SK-N-SH treated with all-trans-retinoic acid at 6 μM for 48 hours (cell line): ENCODE results near the gene STAT6.

Source experiments
- ATAC-seq: fragments of 200-7000 bp; cut with Tn5 transposase; 3 replicates; pipeline ENCODE4 v1.9.1; 2020; ENCODE audit warnings: mild to moderate bottlenecking, moderate library complexity
- ARNTL ChIP-seq: fragments of 450-650 bp; formaldehyde crosslinking; IDR thresholded peaks from 2 replicates; pipeline ENCODE4 v1.5.0; 2020; ENCODE audit warnings: low read depth, mild to moderate bottlenecking, moderate library complexity, borderline replicate concordance
- BACH2 ChIP-seq: fragments of 250-450 bp; sonication (Bioruptor Pico); IDR thresholded peaks from 2 replicates; pipeline ENCODE4 v1.9.0; 2021; ENCODE audit warnings: mild to moderate bottlenecking, borderline replicate concordance
- ESRRG ChIP-seq: fragments of 250-450 bp; sonication (Bioruptor Pico); IDR thresholded peaks from 2 replicates; pipeline ENCODE4 v1.6.1; 2021; ENCODE audit warnings: mild to moderate bottlenecking
- ISL1 ChIP-seq: fragments of 250-450 bp; sonication (Bioruptor Pico); IDR thresholded peaks from 2 replicates; pipeline ENCODE4 v2.1.2; 2022; ENCODE audit warnings: mild to moderate bottlenecking, moderate library complexity
- OSR1 ChIP-seq: fragments of 250-450 bp; sonication (Bioruptor Pico); IDR thresholded peaks from 2 replicates; pipeline ENCODE4 v1.8.0; 2022; ENCODE audit warnings: moderate library complexity, mild to moderate bottlenecking, inconsistent platforms
- PPARA ChIP-seq: fragments of 250-450 bp; sonication (Bioruptor Pico); IDR thresholded peaks from 2 replicates; pipeline ENCODE4 v1.5.0; 2020; ENCODE audit warnings: mild to moderate bottlenecking, borderline replicate concordance
- RARB ChIP-seq: fragments of 250-450 bp; sonication (Bioruptor Pico); IDR thresholded peaks from 2 replicates; pipeline ENCODE4 v1.8.0; 2021; ENCODE audit warnings: mild to moderate bottlenecking, moderate library complexity
- SNAI2 ChIP-seq: fragments of 250-450 bp; sonication (Bioruptor Pico); IDR thresholded peaks from 2 replicates; pipeline ENCODE4 v1.5.0; 2020; ENCODE audit warnings: mild to moderate bottlenecking, moderate library complexity
- TCF4 ChIP-seq: fragments of 250-450 bp; sonication (Bioruptor Pico); IDR thresholded peaks from 2 replicates; pipeline ENCODE4 v1.8.0; 2021; ENCODE audit warnings: mild to moderate bottlenecking, moderate library complexity, borderline replicate concordance
- TOX ChIP-seq: fragments of 250-450 bp; sonication (Bioruptor Pico); IDR thresholded peaks from 2 replicates; pipeline ENCODE4 v1.8.0; 2021; ENCODE audit warnings: mild to moderate bottlenecking, moderate library complexity, borderline replicate concordance
- ZC3H10 ChIP-seq: fragments of 250-450 bp; sonication (Bioruptor Pico); IDR thresholded peaks from 2 replicates; pipeline ENCODE4 v1.5.1; 2021; ENCODE audit warnings: mild to moderate bottlenecking, moderate library complexity
- ZFP3 ChIP-seq: fragments of 250-450 bp; sonication (Bioruptor Pico); IDR thresholded peaks from 2 replicates; pipeline ENCODE4 v1.5.0; 2020; ENCODE audit warnings: mild to moderate bottlenecking, moderate library complexity
- ZFP30 ChIP-seq: fragments of 450-650 bp; formaldehyde crosslinking; IDR thresholded peaks from 2 replicates; pipeline ENCODE4 v1.5.0; 2022; ENCODE audit warnings: mild to moderate bottlenecking, moderate library complexity
- ZNF70 ChIP-seq: fragments of 450-650 bp; formaldehyde crosslinking; IDR thresholded peaks from 2 replicates; pipeline ENCODE4 v1.5.0; 2020; ENCODE audit warnings: mild to moderate bottlenecking, moderate library complexity
- TF ChIP-seq, protein P1 (sequence below): fragments of 250-450 bp; sonication (Bioruptor Pico); IDR thresholded peaks from 2 replicates; pipeline ENCODE4 v1.5.1; 2020; ENCODE audit warnings: low read depth, mild to moderate bottlenecking, moderate library complexity
- TF ChIP-seq, protein P2 (sequence below): fragments of 250-450 bp; sonication (Bioruptor Pico); IDR thresholded peaks from 2 replicates; pipeline ENCODE4 v1.5.1; 2021; ENCODE audit warnings: mild to moderate bottlenecking, moderate library complexity
- TF ChIP-seq, protein P3 (sequence below): fragments of 250-450 bp; sonication (Bioruptor Pico); IDR thresholded peaks from 2 replicates; pipeline ENCODE4 v1.5.0; 2020; ENCODE audit warnings: mild to moderate bottlenecking, moderate library complexity
- TF ChIP-seq, protein P4 (sequence below): fragments of 250-450 bp; sonication (Bioruptor Pico); IDR thresholded peaks from 2 replicates; pipeline ENCODE4 v1.8.0; 2021; ENCODE audit warnings: low read depth, mild to moderate bottlenecking, moderate library complexity, borderline replicate concordance

STAT6 gene

DNA sequence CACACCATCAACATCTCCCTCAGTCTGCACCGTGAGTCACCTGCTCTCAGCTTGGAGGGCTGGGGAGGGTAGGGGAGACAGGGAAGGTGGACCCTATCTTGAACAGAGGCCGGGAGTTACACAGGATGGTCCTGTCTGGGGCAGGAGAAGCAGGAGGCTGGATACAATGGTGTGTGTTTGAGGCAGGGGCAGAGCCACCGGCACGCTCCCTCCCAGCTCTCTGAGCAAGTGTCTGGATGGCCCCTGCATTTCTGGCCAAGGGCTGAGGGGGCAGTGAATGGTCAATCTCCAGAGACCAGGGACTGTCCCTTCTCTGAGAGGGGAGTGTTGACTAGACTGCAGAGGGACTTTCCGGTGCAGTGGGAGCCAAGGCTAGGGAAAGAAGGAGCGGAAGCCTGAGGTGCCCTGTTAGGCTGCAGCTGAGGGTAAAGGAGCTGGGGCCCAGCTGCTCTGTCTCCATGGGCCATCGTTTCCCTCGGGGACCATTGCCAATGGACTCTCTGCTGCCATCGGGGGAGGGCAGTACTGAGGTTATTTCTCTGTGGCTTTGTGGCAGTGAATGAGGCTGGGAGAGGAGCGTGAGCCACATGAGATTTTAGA, 34.4 kb upstream of the STAT6 start:
- TF ChIP-seq, protein P1, sequence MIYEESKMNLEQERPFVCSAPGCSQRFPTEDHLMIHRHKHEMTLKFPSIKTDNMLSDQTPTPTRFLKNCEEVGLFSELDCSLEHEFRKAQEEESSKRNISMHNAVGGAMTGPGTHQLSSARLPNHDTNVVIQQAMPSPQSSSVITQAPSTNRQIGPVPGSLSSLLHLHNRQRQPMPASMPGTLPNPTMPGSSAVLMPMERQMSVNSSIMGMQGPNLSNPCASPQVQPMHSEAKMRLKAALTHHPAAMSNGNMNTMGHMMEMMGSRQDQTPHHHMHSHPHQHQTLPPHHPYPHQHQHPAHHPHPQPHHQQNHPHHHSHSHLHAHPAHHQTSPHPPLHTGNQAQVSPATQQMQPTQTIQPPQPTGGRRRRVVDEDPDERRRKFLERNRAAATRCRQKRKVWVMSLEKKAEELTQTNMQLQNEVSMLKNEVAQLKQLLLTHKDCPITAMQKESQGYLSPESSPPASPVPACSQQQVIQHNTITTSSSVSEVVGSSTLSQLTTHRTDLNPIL (CRISPR knock-in tag), result no peak
- no peak for TF ChIP-seq ZFP3
- no peak for TF ChIP-seq TCF4
- TF ChIP-seq ZFP30 (CRISPR knock-in tag), result no peak
- TF ChIP-seq BACH2, result no peak
- TF ChIP-seq, protein P2, sequence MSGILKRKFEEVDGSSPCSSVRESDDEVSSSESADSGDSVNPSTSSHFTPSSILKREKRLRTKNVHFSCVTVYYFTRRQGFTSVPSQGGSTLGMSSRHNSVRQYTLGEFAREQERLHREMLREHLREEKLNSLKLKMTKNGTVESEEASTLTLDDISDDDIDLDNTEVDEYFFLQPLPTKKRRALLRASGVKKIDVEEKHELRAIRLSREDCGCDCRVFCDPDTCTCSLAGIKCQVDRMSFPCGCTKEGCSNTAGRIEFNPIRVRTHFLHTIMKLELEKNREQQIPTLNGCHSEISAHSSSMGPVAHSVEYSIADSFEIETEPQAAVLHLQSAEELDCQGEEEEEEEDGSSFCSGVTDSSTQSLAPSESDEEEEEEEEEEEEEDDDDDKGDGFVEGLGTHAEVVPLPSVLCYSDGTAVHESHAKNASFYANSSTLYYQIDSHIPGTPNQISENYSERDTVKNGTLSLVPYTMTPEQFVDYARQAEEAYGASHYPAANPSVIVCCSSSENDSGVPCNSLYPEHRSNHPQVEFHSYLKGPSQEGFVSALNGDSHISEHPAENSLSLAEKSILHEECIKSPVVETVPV (CRISPR knock-in tag), result no peak
- TF ChIP-seq ZC3H10, result no peak
- TF ChIP-seq, protein P3, sequence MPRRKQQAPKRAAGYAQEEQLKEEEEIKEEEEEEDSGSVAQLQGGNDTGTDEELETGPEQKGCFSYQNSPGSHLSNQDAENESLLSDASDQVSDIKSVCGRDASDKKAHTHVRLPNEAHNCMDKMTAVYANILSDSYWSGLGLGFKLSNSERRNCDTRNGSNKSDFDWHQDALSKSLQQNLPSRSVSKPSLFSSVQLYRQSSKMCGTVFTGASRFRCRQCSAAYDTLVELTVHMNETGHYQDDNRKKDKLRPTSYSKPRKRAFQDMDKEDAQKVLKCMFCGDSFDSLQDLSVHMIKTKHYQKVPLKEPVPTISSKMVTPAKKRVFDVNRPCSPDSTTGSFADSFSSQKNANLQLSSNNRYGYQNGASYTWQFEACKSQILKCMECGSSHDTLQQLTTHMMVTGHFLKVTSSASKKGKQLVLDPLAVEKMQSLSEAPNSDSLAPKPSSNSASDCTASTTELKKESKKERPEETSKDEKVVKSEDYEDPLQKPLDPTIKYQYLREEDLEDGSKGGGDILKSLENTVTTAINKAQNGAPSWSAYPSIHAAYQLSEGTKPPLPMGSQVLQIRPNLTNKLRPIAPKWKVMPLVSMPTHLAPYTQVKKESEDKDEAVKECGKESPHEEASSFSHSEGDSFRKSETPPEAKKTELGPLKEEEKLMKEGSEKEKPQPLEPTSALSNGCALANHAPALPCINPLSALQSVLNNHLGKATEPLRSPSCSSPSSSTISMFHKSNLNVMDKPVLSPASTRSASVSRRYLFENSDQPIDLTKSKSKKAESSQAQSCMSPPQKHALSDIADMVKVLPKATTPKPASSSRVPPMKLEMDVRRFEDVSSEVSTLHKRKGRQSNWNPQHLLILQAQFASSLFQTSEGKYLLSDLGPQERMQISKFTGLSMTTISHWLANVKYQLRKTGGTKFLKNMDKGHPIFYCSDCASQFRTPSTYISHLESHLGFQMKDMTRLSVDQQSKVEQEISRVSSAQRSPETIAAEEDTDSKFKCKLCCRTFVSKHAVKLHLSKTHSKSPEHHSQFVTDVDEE (CRISPR knock-in tag), result no peak
- ATAC-seq, result no peak

DNA sequence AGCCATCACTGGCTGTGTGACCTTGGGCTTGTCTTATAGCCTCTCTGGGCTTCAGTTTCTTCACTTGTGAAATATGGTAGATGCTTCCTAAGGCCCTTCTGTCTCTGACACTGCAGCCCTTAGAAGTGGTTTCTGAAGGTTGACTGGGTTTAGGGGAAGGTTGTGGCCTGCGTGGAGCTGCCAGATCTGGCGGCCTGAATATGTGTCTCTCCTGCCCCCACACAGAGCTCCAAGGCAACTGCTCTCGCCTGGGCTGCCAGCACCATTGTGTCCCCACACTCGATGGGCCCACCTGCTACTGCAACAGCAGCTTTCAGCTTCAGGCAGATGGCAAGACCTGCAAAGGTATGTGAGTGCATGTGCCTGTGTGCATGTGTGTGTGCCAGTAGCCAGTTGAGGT, 32.3 kb upstream of the STAT6 start:
- ATAC-seq, result no peak
- TF ChIP-seq TCF4, result no peak
- no peak for TF ChIP-seq ZC3H10
- no peak for TF ChIP-seq ZFP30 (CRISPR knock-in tag)
- TF ChIP-seq OSR1 (CRISPR knock-in tag), result no peak
- no peak for TF ChIP-seq ARNTL (CRISPR knock-in tag)
- no peak for TF ChIP-seq TOX (CRISPR knock-in tag)
- TF ChIP-seq, protein P1 (CRISPR knock-in tag), result no peak
- no peak for TF ChIP-seq RARB
- TF ChIP-seq, protein P4, sequence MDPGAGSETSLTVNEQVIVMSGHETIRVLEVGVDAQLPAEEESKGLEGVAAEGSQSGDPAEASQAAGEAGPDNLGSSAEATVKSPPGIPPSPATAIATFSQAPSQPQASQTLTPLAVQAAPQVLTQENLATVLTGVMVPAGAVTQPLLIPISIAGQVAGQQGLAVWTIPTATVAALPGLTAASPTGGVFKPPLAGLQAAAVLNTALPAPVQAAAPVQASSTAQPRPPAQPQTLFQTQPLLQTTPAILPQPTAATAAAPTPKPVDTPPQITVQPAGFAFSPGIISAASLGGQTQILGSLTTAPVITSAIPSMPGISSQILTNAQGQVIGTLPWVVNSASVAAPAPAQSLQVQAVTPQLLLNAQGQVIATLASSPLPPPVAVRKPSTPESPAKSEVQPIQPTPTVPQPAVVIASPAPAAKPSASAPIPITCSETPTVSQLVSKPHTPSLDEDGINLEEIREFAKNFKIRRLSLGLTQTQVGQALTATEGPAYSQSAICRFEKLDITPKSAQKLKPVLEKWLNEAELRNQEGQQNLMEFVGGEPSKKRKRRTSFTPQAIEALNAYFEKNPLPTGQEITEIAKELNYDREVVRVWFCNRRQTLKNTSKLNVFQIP (CRISPR knock-in tag), result no peak
- TF ChIP-seq PPARA (CRISPR knock-in tag), result no peak
- TF ChIP-seq, protein P2 (CRISPR knock-in tag), result no peak
- TF ChIP-seq ISL1 (CRISPR knock-in tag), result no peak
- no peak for TF ChIP-seq ESRRG (CRISPR knock-in tag)
- no peak for TF ChIP-seq ZFP3
- TF ChIP-seq ZNF70 (CRISPR knock-in tag), result no peak

DNA sequence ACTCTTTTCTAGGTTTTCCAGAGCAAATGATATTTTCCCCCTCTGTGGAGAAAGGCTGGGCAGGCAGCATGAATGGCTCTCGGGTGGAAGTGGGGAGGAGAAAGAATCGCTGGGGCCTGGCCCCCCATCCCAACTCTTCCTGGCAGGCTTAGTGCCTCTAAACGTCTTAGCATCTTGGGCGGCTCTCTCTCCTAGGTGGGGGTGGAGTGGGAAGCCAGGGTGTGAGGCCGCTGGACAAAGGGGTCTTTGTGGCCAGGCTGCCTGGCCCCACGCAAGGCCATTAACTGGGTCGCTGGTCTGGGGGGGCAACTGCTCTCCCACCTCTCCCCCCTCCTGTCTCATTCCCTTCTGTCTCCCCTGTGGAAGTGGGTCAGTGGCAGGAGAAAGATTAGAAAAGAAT, 31.6 kb upstream of the STAT6 start:
- TF ChIP-seq ARNTL (CRISPR knock-in tag) (no peak), ZFP30 (CRISPR knock-in tag) (no peak), ISL1 (CRISPR knock-in tag) (no peak), ZC3H10 (no peak), OSR1 (CRISPR knock-in tag) (no peak), SNAI2 (CRISPR knock-in tag) (no peak), PPARA (CRISPR knock-in tag) (no peak), ESRRG (CRISPR knock-in tag) (no peak), TCF4 (no peak), ZNF70 (CRISPR knock-in tag) (no peak), ZFP3 (no peak), BACH2 (no peak), RARB (no peak)
- TF ChIP-seq, protein P4 (CRISPR knock-in tag), result no peak
- TF ChIP-seq, protein P2 (CRISPR knock-in tag), result no peak
- no peak for ATAC-seq
